NCI-H524 (cell line): Measurements from ENCODE around the gene CACNB2.

Experiments
- DNase-seq, 2 experiments: peaks; one replicate each; lab custom pipeline; 2025; lab: John Stamatoyannopoulos, UW

The CACNB2 gene

DNA sequence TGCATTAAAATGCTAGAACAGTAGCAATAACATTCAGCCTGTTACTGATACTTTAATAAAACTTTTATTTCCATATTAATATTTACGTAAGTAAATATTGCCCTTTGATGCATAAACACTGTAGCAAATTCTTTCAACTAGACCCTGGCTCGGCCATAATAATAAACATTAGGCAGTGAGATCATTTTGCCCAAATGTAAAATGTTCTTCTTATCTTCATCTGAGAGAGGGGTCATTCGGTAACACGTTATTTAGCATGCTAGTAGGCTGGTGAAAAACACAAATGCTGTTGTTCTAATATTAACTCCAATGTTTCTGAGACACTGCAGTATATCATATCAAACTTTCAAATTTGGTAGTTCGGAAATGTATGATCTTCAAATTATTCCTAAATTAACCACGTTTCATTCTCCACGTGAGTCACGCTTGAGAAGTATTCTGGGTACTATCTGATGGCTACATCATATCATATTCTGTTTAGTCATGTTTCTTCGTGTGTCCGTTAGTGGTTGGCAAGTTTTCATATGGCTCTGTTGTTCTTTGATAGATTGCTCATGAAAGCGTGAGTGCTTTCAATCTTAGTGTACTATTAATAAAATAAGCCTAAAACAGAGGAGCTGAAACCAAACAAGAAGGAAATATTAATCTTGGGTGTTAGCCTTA lies 365.4 kb downstream of the CACNB2 start:
- no peak for DNase-seq

DNA sequence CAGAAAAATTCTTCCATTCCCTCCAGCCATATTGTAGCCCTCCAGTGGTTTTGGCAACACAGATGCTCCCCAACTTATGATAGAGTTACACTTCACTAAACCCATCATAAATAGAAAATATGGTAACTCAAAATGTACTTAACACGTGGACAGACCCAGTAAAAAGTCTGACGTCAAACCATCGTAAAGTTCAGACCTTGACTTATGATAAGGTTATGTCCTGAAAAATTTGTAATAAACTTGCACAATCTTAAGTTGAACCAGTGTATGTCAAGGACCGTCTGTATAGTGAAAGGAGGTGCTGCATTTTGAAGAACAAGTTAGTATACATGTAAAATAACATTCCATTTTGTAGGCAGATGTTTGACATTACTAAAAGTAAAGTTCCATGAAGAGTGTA lies 368.4 kb downstream of the CACNB2 start:
- DNase-seq: no peak

DNA sequence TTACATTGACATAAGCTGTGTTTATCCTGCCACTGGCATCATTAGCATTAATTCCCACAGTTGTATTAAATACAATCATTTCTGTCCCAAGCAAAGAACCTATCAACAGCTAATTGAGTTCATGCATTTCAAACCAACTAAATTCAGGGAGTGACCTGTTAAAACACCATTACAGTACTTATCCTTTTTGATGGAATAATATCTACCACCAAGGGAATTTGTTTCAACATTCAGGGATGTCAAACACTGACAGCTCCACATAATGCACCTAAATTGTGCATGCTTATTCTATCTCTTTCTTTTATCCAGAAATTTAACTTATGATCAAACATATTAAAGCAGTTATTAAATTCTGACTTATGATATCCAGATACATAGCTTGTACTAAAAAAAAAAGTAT lies 374.3 kb downstream of the CACNB2 start:
- no peak for DNase-seq

DNA sequence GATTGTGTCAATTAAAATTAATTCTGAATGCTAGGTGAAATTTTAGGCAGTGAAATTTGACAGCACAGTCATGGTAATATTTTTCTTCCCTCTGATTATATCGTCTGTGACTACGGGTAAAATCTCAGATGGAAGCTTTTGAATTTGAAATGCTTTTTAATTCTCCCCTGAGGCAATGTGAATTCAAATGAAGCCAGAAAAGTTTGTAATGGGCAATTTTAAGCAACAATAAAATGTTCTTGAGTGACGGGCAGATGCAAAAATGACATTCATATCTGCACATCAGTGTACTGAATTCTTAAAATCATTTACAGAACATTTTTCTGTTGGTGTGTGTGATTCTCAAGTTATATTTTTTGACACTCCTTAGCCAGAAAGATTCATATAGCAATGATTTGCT lies 376.6 kb downstream of the CACNB2 start:
- no peak for DNase-seq

DNA sequence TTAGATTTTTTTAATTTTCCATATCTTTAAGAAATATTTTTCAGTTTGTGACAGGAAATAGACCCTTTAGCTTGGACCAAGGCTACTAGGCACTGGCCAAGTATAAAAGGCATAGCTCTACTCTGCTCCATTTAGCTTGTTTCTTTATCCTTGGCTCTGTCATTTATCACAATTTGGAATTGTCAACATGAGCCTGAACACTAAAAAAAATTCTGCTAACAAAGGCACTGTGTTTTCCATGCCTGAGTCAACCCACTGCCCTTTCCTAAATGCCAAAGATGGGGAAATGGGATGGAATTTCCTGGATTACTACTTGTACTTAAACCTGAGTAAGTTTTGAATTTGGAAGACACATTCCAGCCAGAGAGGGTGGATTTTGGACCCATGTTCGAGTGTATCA lies 382.8 kb downstream of the CACNB2 start:
- no peak for DNase-seq

DNA sequence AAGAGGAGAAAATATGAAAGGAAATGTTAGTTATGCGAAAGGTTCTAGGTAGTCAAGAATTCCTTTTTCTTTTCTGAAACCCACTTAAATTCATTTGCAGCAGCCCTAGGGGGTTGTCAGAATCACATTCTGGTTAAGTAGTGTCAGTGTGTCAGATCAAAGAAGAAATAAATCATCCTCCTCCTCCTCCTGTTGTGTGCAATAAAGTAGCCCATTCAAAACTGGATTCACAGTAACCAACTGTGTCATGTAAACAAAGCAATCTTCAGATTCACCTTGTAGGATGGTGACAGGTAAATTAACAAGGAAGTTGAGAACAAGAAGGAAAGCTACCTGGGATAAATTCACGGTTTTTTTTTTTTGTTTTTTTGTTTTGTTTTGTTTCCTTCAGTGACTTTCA lies 383.6 kb downstream of the CACNB2 start:
- DNase-seq: no peak

DNA sequence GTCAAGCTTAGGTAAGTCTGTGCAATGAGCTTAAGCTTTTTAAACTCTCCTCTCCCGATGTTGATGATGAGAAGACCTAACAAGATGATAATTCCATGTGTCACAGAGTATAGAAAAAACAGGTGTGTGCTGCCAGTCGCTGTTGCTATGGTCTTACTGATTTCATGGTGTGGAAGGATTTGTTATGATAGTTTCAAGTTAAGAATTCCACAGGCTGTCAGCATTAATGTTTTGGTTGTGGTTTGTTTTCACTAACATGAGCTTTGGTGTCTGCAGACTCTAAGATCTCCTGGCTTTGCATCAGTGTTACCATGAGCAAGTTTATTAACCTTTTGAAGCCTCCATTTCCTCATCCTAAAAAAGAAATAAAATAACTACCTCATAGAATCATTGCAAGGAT lies 387.5 kb downstream of the CACNB2 start:
- DNase-seq: no peak

DNA sequence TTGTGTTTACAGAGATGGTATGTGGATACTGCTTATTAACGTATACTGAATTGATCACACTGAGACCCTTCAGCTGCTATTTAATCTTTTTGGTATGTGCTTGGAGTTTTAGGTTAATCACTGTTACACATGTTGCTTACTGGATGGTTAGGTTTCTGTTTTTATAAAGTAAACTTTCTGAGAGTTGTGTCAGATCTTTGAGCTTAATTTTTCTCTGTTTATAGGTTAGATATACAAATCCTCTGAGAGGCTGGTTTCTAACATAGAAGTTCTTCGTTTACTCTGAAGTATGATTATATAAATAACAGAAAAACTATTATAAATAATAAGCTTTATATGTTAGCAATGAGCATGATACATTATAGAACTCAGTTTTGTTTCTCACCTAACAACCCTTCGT lies 388.1 kb downstream of the CACNB2 start:
- no peak for DNase-seq

DNA sequence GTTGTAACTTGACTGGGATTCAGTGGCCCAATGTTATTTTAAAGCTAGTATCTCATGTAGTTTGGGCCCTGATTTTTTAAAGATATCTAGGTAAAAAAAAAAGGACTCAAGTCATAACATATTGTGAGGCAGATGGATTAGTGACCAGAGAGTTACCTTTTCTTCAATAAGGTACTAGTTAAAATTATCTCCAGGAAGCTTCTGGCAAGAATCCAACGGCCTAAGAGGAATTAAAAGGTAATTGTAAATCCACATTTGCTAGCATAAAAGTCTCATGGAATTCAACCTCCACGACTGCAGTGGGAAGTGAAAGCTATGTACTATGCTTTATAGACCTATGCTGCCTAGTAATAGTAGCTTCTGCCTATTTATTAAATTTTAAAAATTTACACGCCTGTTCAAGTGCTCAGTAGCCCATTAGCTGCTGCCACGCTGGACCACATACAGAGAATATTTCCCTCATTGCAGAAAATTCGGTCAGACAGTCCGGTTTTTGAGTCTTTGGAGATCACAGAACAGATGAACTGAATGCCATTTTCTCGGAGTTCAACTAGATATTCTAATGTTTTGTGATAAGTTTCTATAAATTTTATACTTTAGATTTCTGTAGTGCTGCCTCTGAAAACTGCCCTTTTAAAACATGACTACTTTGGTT lies 392.8 kb downstream of the CACNB2 start:
- DNase-seq: peak; percentile 14 to 40

DNA sequence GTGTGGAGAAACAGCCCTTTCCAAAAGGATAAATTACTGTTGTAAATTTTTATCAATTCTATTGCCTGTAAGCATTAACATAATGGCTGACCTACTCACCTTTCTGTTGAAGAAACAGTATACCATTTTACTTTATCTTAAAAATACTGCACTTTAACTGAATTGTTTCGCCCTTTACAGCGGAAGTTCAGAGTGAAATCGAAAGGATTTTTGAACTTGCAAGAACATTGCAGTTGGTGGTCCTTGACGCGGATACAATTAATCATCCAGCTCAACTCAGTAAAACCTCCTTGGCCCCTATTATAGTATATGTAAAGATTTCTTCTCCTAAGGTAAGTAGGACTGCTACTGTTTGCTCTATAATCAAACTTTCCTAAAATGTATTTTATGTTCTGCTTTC lies 393.7 kb downstream of the CACNB2 start:
- no peak for DNase-seq

DNA sequence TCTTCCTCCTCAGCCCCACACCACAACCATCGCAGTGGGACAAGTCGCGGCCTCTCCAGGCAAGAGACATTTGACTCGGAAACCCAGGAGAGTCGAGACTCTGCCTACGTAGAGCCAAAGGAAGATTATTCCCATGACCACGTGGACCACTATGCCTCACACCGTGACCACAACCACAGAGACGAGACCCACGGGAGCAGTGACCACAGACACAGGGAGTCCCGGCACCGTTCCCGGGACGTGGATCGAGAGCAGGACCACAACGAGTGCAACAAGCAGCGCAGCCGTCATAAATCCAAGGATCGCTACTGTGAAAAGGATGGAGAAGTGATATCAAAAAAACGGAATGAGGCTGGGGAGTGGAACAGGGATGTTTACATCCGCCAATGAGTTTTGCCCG lies 399.1 kb downstream of the CACNB2 start:
- DNase-seq: no peak

DNA sequence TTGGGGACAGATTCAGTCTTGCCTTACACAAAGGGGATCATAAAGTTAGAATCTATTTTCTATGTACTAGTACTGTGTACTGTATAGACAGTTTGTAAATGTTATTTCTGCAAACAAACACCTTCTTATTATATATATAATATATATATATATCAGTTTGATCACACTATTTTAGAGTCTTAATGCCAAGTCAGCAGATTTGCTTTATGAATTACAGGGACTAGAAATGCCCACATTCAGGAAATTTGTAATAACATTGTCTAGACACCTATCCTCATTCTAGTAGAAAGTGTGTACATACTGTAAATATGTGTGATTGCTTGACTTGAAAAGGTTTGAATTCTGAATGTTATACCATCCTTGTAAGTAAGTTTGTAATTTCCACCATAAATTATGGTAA lies 400.0 kb downstream of the CACNB2 start:
- no peak for DNase-seq

DNA sequence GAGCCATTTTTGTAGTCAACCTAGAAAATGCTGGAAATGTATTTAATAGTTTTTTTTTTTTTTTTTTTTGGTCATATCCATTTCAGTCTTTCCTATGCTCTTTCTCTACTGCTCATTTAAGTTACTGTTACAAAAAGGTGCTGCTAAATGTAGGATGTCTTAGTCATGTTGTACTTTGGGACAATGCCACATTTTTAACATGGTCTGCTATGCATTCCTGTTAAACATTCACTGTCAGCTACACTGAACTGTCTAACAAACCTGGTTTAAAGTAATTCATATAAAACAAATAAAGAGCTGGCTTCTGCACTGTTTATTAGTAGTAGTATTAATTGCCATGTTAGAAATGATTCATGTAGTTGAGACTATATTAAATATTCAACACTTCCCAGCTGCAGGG lies 402.6 kb downstream of the CACNB2 start:
- no peak for DNase-seq

DNA sequence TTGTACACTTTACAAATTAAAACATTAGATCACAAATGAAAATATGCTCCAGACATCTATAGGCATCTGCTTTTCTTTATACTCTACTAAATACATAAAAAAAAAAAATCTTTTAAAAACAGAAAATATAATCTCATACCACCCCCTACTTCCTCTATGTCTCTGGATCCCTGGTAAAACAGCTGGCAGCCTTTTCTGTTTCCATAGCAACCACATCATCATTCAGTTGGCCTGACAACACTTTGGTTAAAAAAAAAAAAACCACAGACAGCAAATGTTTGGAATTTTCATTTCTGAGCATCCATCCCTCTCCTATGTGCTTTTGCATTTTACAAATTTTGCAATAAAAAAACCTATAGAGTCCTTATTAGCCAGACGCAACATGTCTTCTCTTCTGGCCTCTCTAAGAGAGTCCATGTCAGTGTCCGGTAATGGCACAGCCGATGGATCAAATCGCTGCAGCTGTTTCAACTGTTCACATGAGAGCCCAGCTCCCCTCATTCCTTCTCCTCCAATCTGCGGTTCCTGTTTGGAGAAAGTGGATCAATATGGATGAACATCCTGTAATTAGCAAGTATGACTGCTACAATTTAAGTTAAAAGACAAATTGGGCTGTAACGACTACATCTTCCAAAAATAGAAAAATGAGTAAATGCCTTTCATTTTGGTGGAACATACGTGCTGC lies 405.5 kb downstream of the CACNB2 start:
- no peak for DNase-seq

DNA sequence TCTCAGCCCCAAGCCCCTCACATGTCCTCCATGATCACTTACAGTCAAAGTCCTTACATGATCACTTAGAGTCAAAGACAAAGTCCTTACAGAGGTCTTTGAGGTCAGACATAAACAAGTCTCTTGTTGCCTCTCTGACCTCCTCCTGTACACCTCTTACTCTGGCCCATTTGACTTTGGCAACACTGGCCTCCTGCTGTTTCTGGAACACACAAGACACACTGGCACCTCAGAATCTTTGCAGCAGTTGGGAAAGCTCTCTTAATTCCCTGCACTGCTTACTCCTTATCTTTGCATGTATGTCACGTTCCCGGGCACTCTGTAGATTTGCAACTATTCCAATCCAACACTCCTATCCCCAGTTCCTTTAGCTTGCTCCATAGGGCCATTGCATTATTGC lies 408.9 kb downstream of the CACNB2 start:
- no peak for DNase-seq

DNA sequence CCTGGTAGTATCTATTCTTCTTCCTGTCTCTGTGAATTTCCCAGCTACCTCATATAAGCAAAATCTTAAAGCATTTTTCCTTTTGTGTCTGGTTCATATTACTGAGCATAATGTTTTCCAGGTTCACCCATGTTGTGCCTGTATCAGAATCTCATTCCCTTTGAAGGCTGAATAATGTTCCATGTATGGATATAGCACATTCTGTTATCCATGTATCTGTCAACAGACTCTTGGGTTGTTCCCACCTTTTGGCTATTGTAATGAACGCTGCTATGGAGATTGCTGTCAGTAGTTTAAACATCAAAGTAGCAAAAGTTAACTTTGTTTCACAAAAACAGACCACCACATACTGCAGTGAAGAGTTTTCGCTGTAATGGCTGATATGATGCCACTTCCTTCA lies 411.2 kb downstream of the CACNB2 start:
- no peak for DNase-seq

DNA sequence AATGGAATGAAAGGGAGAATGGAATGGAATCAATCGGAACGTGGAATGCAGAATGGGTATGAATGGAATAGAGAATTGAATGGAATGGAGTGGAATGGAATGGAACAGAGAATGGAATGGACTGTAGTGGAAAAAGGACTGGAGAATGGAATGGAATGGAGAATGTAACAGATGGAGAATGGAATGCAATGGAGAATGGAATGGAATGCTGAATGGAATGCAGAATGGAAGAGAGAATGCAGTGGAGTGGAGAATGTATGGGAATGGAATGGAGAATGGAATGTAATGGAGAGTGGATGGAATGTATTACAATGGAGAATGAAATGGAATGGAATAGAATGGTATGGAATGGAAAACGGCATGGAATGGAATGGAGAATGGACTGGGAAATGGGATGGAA lies 414.3 kb downstream of the CACNB2 start:
- DNase-seq: no peak

DNA sequence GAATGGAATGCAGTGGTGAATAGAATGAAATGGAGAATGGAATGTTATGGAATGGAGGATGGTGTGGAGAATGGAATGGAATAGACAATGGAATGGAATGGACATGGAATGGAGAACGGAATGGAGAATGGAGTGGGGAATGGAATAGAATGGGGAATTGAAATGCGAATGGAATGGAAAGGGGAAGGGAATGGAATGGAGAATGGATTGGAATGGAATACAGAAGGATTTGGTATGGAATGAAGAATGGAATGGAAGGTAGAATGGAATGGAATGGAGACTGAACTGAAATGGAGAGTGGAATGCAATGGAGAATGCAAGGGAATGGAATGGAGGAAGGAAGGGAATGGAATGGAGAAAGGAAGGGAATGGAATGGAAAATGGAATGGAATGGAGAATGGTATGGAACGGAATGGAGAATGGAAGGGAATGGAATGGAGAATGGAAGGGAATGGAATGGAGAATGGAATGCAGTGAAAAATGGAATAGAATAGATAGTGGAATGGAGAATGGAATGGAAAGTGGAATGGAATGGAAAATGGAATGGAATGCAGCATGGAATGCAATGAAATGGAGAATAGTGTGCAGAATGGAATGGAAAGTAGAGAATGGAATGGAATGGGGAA lies 416.4 kb downstream of the CACNB2 start:
- DNase-seq: no peak

DNA sequence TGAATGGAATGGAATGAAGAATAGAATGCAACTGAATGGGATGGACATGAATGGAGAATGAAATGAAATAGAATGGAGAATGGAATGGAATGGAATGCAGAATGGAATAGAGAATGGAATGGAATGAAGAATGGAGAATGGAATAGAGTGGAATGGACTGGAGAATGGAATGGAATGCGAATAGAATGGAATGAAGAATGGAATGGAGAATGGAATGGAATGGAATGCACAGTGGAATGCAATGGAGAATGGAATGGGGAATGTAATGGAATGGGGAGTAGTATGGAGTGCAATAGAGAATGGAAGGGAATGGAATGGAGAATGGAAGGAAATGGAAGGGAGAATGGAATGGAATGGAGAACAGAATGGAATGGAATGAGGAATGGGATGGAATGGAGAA lies 417.7 kb downstream of the CACNB2 start:
- no peak for DNase-seq

DNA sequence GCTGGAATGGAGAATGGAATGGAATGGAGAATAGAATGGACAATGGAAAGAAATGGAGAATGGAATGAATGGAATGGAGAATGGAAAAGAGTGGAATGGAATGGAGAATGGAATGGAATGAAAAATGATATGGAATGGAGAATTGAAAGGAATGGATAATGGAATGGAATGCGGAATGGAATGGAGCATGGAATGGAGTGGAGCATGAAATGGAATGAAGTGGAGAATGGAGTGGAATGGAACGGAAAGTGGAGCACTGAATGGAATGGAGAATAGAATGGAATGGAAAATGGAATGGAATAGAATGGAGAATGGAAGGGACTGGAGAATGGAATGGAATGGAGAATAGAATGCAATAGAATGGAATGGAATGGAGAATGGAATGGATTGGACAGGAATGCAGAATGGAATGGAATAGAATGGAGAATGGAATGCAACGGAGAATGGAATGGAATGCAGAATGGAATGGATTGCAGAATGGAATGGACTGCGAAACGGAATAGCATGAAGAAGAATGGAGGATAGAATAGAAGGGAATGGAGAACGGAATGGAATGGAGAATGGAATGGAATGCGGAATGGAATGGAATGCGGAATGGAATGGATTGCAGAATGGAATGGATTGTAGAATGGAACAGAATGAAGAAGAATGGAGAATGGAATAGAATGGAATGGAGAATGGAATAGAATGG lies 421.8 kb downstream of the CACNB2 start:
- DNase-seq: no peak

DNA sequence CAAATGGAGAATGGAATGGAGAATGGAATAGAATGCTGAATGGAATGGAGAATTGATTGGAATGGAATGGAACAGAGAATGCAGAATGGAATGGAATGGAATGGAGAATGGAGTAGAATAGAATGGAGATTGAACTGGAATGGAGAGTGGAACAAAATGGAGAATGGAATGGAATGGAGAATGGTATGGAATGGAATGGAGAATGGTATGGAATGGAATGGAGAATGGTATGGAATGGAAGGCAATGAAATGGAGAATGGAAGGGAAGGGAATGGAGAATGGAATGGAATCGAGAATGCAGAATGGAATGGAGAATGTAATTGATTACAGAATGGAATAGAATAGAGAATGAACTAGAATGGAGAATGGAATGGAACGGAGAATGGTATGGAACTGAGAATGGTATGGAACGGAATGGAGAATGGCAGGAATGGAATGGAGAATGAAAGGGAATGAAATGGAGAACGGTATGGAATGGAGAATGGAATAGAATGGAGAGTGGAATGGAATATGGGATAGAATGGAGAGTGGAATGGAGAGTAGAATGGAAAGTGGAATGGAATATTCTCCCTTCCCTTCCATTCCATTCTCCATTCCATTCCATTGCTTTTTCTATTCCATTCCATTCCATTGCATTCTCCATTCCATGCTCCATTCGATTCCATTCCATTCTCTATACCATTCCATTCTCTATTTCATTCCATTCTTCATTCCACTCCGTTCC lies 422.9 kb downstream of the CACNB2 start:
- no peak for DNase-seq

DNA sequence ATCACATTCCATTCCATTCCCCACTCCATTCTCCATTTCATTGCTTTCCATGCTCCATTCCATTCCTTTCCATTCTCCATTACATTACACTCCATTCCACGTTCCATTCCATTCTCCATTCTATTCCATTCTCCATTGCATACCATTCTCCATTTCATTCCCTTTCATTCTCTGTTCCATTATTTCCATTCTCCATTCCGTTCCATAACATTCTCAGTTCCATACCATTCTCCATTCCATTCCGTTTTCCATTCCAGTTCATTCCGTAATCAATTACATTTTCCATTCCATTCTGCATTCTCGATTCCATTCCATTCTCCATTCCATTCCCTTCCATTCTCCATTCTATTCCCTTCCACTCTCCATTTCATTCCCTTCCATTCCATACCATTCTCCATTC lies 424.8 kb downstream of the CACNB2 start:
- DNase-seq: no peak
